Cardiac muscle cell (in vitro differentiated cells and primary cell): ENCODE data around the gene LRRC2. TPM values are rescaled to one million over a fixed set of nuclear protein-coding genes. Genes with fewer than 3 reads are reported as not detected.

Experiments
- DNase-seq, 2 donors: peaks; one replicate each; pipeline versions ENCODE4 v3.0.0 to v3.0.0-alpha.2; 2010 to 2017; ENCODE audit warnings: low read depth in 1 of 2, low spot score in 1 of 2
- H3K27ac ChIP-seq: fragments of 200-600 bp; sonication (generic); 2 replicates; pipeline ENCODE4 v1.5.1; 2016
- H3K27me3 ChIP-seq: fragments of 200-600 bp; sonication (generic); 2 replicates; pipeline ENCODE4 v1.6.0; 2016; ENCODE audit warnings: control low read depth
- H3K36me3 ChIP-seq: fragments of 200-600 bp; sonication (generic); 2 replicates; pipeline ENCODE4 v1.5.1; 2016; ENCODE audit warnings: control low read depth
- H3K4me1 ChIP-seq: fragments of 200-600 bp; sonication (generic); 2 replicates; pipeline ENCODE4 v1.8.1; 2017; ENCODE audit warnings: low read depth, mild to moderate bottlenecking, mixed run types
- H3K4me3 ChIP-seq: fragments of 200-600 bp; sonication (generic); 2 replicates; pipeline ENCODE4 v1.5.1; 2016; ENCODE audit warnings: mild to moderate bottlenecking
- H3K9me3 ChIP-seq: fragments of 200-600 bp; sonication (generic); 2 replicates; pipeline ENCODE4 v1.5.1; 2017; ENCODE audit warnings: low read depth, mild to moderate bottlenecking, control low read depth
- polyA plus RNA-seq: library from polyadenylated mRNA; unstranded; fragments of >200 nt; fragmentation: Nextera tagmentation; extraction: Ambion mirVana; gene quantifications from 2 replicates; pipeline ENCODE4 v1.2.1, GENCODE V29; 2016
- total RNA-seq: library from RNA; depleted of rRNA; stranded (reverse); fragments of >200 nt; gene quantifications from 2 replicates; pipeline ENCODE4 v1.2.3, GENCODE V29; 2016
- TF ChIP-seq, protein P1 (sequence below): IDR thresholded peaks from 2 replicates; pipeline ENCODE4 v1.5.1; 2012; ENCODE audit warnings: low read depth, mild to moderate bottlenecking, low read length

LRRC2 gene
- total and polyA plus RNA-seq, 2 experiments from 2014 or later, result 0.77 to 1.6 TPM

DNA sequence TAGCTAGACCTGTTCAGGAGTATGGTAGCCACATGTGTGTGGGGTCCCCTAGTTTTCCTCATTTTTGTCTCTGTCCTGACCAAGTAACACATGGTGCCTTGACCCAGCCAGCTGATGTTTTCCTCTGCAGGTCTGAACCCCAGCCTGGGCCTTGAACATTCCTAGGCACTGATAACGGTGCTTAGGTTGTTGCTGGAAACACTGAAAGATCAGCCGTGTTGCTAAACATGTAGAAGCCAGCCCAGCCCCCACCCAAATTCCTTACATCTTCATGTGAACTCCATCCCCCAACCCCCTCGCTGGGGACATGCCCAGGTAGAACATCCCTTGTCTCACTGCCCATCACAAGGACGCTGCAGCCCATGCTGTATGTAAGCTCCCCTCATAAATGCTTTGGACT is 49.6 kb downstream of the LRRC2 start:
- DNase-seq, result peak in 1 of 2 donors; percentile 6
- H3K4me3 ChIP-seq, result no peak overlapping the region
- H3K27me3 ChIP-seq, result no peaks in the 10 kb centered on the region
- no peaks in the 10 kb centered on the region for H3K9me3 ChIP-seq
- no peaks in the 10 kb centered on the region for H3K4me1 ChIP-seq
- no peak overlapping the region for H3K27ac ChIP-seq
- TF ChIP-seq, protein P1, sequence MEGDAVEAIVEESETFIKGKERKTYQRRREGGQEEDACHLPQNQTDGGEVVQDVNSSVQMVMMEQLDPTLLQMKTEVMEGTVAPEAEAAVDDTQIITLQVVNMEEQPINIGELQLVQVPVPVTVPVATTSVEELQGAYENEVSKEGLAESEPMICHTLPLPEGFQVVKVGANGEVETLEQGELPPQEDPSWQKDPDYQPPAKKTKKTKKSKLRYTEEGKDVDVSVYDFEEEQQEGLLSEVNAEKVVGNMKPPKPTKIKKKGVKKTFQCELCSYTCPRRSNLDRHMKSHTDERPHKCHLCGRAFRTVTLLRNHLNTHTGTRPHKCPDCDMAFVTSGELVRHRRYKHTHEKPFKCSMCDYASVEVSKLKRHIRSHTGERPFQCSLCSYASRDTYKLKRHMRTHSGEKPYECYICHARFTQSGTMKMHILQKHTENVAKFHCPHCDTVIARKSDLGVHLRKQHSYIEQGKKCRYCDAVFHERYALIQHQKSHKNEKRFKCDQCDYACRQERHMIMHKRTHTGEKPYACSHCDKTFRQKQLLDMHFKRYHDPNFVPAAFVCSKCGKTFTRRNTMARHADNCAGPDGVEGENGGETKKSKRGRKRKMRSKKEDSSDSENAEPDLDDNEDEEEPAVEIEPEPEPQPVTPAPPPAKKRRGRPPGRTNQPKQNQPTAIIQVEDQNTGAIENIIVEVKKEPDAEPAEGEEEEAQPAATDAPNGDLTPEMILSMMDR, result no peak
- H3K36me3 ChIP-seq, result no peaks in the 10 kb centered on the region

DNA sequence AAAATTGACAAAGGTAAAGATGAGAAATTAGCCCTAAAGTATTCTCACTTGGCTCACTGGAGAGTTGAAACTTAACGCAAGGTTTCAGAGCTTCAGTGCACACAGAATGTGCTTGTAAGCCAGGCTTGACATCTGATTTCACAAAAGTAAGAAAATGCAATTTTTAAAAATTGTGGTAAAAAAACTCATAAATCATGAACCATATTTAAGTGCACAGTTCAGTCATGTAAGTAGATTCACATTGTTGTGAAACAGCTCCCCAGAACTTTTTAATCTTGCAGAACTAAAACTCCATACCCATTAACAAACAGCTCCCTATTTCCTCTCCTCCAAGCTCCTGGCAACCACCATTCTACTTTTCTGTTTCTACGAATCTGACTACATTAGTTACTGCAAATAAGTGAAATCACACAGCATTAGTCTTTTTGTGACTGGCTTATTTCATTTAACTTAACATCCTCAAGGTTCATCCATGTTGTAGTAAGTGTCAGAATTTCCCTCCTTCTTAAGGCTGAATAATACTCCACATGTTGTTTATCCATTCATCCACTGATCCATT is 53.8 kb downstream of the LRRC2 start:
- DNase-seq, result no peak
- H3K4me1 ChIP-seq, result no peaks in the 10 kb centered on the region
- no peak overlapping the region for H3K27ac ChIP-seq
- no peaks in the 10 kb centered on the region for H3K27me3 ChIP-seq
- H3K36me3 ChIP-seq, result no peaks in the 10 kb centered on the region
- TF ChIP-seq, protein P1, result no peak
- H3K9me3 ChIP-seq, result no peaks in the 10 kb centered on the region
- H3K4me3 ChIP-seq, result no peak overlapping the region

- TF ChIP-seq, protein P1, result no peak
- no peaks in the 10 kb centered on the region for H3K9me3 ChIP-seq
- no peaks in the 10 kb centered on the region for H3K4me1 ChIP-seq
- H3K4me3 ChIP-seq, result no peak overlapping the region
- no peaks in the 10 kb centered on the region for H3K27me3 ChIP-seq
- H3K36me3 ChIP-seq, result no peaks in the 10 kb centered on the region
- DNase-seq, result no peak
- H3K27ac ChIP-seq, result no peak overlapping the region
Measured at GRCh38 chr3:46509661-46510187, 56.4 kb downstream of the LRRC2 start.

GRCh38 chr3:46508850-46509591 is 57.1 kb downstream of the LRRC2 start:
- no peaks in the 10 kb centered on the region for H3K4me1 ChIP-seq
- H3K4me3 ChIP-seq, result no peak overlapping the region
- TF ChIP-seq, protein P1, result no peak
- DNase-seq, result no peak
- no peaks in the 10 kb centered on the region for H3K9me3 ChIP-seq
- H3K27me3 ChIP-seq, result no peaks in the 10 kb centered on the region
- H3K27ac ChIP-seq, result no peak overlapping the region
- H3K36me3 ChIP-seq, result no peaks in the 10 kb centered on the region

DNA sequence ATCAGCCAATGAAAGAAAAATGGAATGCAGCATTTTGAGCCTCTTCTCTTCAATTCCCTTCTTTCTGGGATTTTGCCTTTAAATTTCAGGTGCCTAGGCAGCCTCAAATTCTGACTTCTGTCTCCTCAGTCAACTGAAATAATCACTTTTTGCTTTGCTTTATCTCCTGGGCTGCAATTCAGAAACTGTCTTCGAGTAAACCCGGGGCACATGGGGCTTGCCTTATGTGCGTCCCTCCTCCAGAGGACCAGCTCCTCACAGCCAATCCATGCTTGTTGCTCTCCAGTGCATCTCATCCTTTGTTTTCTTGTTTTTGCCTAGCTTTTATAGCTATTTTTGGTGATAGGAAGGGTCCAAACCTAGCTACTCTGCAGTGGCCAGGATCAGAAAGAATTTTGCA is 59.6 kb downstream of the LRRC2 start:
- no peak for DNase-seq
- TF ChIP-seq, protein P1, result no peak
- Histone ChIP-seq H3K36me3 (no peaks in the 10 kb centered on the region), H3K27ac (no peak overlapping the region), H3K27me3 (no peaks in the 10 kb centered on the region), H3K4me3 (no peak overlapping the region), H3K9me3 (no peaks in the 10 kb centered on the region), H3K4me1 (no peaks in the 10 kb centered on the region)
